T-cell (primary cell): ENCODE measurements around the gene RITA1. TPM values are rescaled to one million over a fixed set of nuclear protein-coding genes. Genes with fewer than 3 reads are reported as not detected.
A peak's percentile ranks its signal among the peaks of the same experiment; 100 is the strongest.

ENCODE experiments used
- ATAC-seq, 4 experiments: fragments of 200-7000 bp in 3 of 4; fragments of 150-1000 bp in 1 of 4; cut with Tn5 transposase; replicated peaks in 1 of 4; 1 replicate in 3 of 4; 2 replicates in 1 of 4; pipeline ENCODE4 v1.10.0; 2021; ENCODE audit warnings: moderate library complexity in 3 of 4, mild to moderate bottlenecking in 2 of 4, moderate number of reproducible peaks in 1 of 4
- CTCF ChIA-PET, 2 donors: fragments of 300-600 bp; sonication (Branson Sonifier 250); formaldehyde crosslinking; loops; one replicate each; lab custom pipeline; 2022; ENCODE audit warnings: antibody characterized with exemption in 2 of 2; lab: Charles Lee
- POLR2A ChIA-PET, 2 donors: fragments of 300-600 bp; sonication (Branson Sonifier 250); formaldehyde crosslinking; loops; one replicate each; lab custom pipeline; 2022; ENCODE audit warnings: antibody characterized with exemption in 2 of 2; lab: Charles Lee
- DNase-seq, 35 experiments: peaks; one replicate each; pipeline versions ENCODE4 v3.0.0 to v3.0.0-alpha.2; 2013 to 2023
- H3K27ac ChIP-seq: one replicate; pipeline ENCODE4 v1.5.1; 2013; ENCODE audit warnings: low read length
- H3K27me3 ChIP-seq, 2 experiments: replicated peaks in 1 of 2; 1 replicate in 1 of 2; 2 replicates in 1 of 2; pipeline versions ENCODE4 v1.6.1 to v1.7.0; 2013; ENCODE audit warnings: low read length in 1 of 2, mixed read lengths in 1 of 2; ENCODE audit not compliant: control insufficient read depth in 2 of 2, insufficient read depth in 2 of 2; ENCODE audit errors: extremely low read depth in 1 of 2
- H3K36me3 ChIP-seq, 2 donors: 1 replicate in 1 of 2; 2 replicates in 1 of 2; pipeline versions ENCODE4 v1.6.1 to v1.7.0; 2013; ENCODE audit warnings: low read length in 1 of 2; ENCODE audit not compliant: control insufficient read depth in 2 of 2, insufficient read depth in 1 of 2; ENCODE audit errors: extremely low read depth in 1 of 2
- H3K4me1 ChIP-seq, 2 experiments: 1 replicate in 1 of 2; 2 replicates in 1 of 2; pipeline versions ENCODE4 v1.6.1 to v1.7.0; 2013; ENCODE audit warnings: low read length in 2 of 2, mixed read lengths in 1 of 2; ENCODE audit not compliant: insufficient read depth in 2 of 2, control insufficient read depth in 1 of 2; ENCODE audit errors: extremely low read depth in 1 of 2
- H3K4me3 ChIP-seq, 2 donors: 1 replicate in 1 of 2; 2 replicates in 1 of 2; pipeline versions ENCODE4 v1.5.1 to v1.7.0; 2013; ENCODE audit warnings: mild to moderate bottlenecking in 2 of 2, low read length in 1 of 2, moderate library complexity in 1 of 2; ENCODE audit not compliant: control insufficient read depth in 1 of 2; ENCODE audit errors: extremely low read depth in 1 of 2
- H3K9me3 ChIP-seq: 2 replicates; pipeline ENCODE4 v1.7.0; 2013
- H3K27ac Mint-ChIP-seq, 2 donors: one replicate each; pipeline ENCODE4 v1.8.0; 2020 to 2021; ENCODE audit warnings: mild to moderate bottlenecking in 2 of 2, mixed read lengths in 2 of 2
- H3K27me3 Mint-ChIP-seq, 2 donors: one replicate each; pipeline ENCODE4 v1.8.0; 2021 to 2022; ENCODE audit warnings: mixed read lengths in 2 of 2
- H3K36me3 Mint-ChIP-seq: one replicate; pipeline ENCODE4 v1.8.0; 2021; ENCODE audit warnings: mixed read lengths
- H3K4me1 Mint-ChIP-seq, 3 donors: one replicate each; pipeline ENCODE4 v1.8.0; 2020 to 2022; ENCODE audit warnings: mixed read lengths in 3 of 3, mild to moderate bottlenecking in 1 of 3
- H3K4me3 Mint-ChIP-seq, 3 donors: one replicate each; pipeline ENCODE4 v1.8.0; 2020 to 2022; ENCODE audit warnings: mild to moderate bottlenecking in 3 of 3, mixed read lengths in 3 of 3, moderate library complexity in 3 of 3
- H3K9me3 Mint-ChIP-seq, 3 donors: one replicate each; pipeline ENCODE4 v1.8.0; 2020 to 2022; ENCODE audit warnings: mixed read lengths in 3 of 3
- WGBS: methylation state at CpG from one replicate; pipeline ENCODE4 v1.1.5; 2013; ENCODE audit warnings: missing lambda C conversion rate; ENCODE audit not compliant: insufficient coverage; 5-methylcytosine and 5-hydroxymethylcytosine counted together
- total RNA-seq, 35 experiments: library from RNA in 6 of 35; stranded (reverse) in 6 of 35; fragments of 120-200 nt in 1 of 35; gene quantifications; one replicate each; pipeline versions ENCODE4 v1.2.1 to v1.2.4 and lab custom pipeline; 2013 to 2026

The RITA1 gene
- total RNA-seq, 5 donors from 2014 or later (not counting 1 experiment from before 2014, with no cell fraction given): 7.8 to 17.8 (median 13.8) TPM

DNA sequence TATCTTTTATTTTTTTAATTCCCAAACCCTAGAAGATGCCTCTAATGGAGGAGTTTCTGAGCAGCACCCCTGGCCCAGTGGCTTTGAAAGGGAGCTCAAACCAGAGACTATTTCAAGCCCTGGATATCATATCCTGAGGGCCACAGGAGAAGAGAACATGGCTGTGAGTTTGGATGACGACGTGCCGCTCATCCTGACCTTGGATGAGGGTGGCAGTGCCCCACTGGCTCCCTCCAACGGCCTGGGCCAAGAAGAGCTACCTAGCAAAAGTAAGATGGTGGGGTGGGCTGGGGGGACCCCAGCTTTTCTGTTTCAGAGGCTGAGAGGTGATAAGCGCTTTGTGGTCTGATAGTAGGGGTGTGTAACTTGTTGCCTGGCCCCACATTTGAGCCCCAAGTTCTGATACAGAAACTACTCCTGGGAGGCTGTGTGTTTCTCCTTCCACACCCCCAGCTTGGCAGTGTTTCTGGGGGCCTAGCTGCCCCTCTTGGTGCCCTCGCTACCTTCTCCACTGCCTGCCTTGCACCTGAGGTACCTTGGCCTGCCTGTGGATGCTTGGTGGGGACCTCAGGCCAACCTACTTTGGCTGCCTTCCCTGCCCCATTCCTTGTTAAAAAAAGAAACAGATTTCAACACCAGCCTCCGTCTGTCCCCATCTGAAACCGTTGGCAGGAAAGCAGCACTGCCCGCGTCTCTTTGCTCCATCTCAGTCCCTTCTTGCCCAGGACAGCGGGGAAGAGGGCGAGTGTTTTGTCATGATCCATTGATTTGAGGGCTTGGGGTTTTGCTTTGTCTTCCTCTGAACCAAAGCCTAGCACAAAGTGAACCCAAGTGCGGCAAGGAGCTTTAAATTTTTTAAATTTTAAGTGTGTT lies 41.4 kb downstream of the RITA1 start:
- peaks cover 27 to 51% of the 10 kb centered on the region in 2 experiments for H3K4me1 ChIP-seq
- H3K36me3 ChIP-seq: peaks cover 5 to 37% of the 10 kb centered on the region in 2 donors
- H3K4me3 Mint-ChIP-seq: no peak overlapping the region
- 94% methylated on average over 9 of the region's 13 CpGs for WGBS
- no peak overlapping the region for H3K27ac ChIP-seq
- ChIA-PET CTCF (no interaction called here), POLR2A (interaction anchor here in 1 of 2 donors (0.6 kb wide), 1 partner anchor 80 kb away, joined by 3 read pairs; no protein-coding TSS in a partner anchor)
- ATAC-seq: no peak
- DNase-seq: no peak
- no peaks in the 10 kb centered on the region for H3K27me3 ChIP-seq
- no peaks in the 10 kb centered on the region for H3K27me3 Mint-ChIP-seq
- H3K4me3 ChIP-seq: no peak overlapping the region
- no peaks in the 10 kb centered on the region for H3K9me3 ChIP-seq
- H3K36me3 Mint-ChIP-seq: peaks cover 27% of the 10 kb centered on the region
- no peak overlapping the region for H3K27ac Mint-ChIP-seq
- H3K4me1 Mint-ChIP-seq: peaks cover 37 to 62% (median 47%) of the 10 kb centered on the region in 3 donors
- H3K9me3 Mint-ChIP-seq: no peaks in the 10 kb centered on the region

DNA sequence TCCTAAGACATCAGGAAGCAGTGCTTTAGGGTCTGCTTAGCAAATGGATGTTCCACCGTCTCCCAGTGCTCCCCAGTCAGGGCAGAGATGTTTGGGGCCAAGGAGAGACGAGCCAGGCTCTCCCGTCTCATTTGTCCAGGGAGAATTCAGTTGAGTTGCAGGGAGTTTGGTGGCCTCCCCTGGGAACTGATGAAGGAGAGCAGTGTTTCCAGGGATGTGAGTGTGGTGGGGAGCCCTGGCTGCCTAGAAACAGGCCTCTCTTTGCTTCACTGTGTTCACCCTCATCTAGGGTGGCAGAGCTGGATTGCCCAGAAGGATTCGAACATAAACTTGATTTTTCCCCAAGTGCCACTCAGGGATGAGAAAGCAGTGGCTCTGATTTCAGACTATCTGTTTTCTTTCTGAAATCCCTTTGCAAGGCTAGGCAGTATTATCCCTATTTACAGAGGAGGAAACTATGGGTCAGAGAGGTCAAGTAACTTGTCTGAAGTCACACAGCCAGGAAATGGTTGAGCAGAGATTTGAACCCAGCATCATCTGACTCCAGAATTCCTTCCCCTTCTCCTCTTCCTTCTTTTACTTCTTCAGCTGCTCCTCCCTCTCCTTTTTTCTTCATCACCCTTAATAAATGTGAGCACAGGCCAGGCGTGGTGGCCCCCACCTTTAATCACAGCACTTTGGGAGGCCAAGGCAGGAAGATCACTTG lies 42.3 kb downstream of the RITA1 start:
- no peaks in the 10 kb centered on the region for H3K27me3 Mint-ChIP-seq
- H3K36me3 ChIP-seq: peaks cover 8 to 46% of the 10 kb centered on the region in 2 donors
- peaks cover 25 to 52% of the 10 kb centered on the region in 2 experiments for H3K4me1 ChIP-seq
- ATAC-seq (no peak), DNase-seq (no peak)
- WGBS: 95% methylated on average over 4 of the region's 5 CpGs
- H3K27me3 ChIP-seq: no peaks in the 10 kb centered on the region
- peaks cover 30% of the 10 kb centered on the region for H3K36me3 Mint-ChIP-seq
- H3K27ac Mint-ChIP-seq: peak overlapping the region; percentile 31 to 72
- no peak overlapping the region for H3K4me3 ChIP-seq
- no peak overlapping the region for H3K4me3 Mint-ChIP-seq
- CTCF ChIA-PET: no interaction called here
- POLR2A ChIA-PET: no interaction called here
- peaks cover 33 to 62% (median 46%) of the 10 kb centered on the region in 3 donors for H3K4me1 Mint-ChIP-seq
- H3K9me3 ChIP-seq: no peaks in the 10 kb centered on the region
- H3K27ac ChIP-seq: no peak overlapping the region
- H3K9me3 Mint-ChIP-seq: no peaks in the 10 kb centered on the region

GRCh38 chr12:113228394-113229028 lies 43.0 kb downstream of the RITA1 start:
- POLR2A ChIA-PET: no interaction called here
- H3K4me3 ChIP-seq: no peak overlapping the region
- peaks cover 27 to 53% of the 10 kb centered on the region in 2 experiments for H3K4me1 ChIP-seq
- H3K36me3 ChIP-seq: peaks cover 8 to 46% of the 10 kb centered on the region in 2 donors
- peak overlapping the region; percentile 57 to 72 for H3K27ac Mint-ChIP-seq
- CTCF ChIA-PET: no interaction called here
- peaks cover 32% of the 10 kb centered on the region for H3K36me3 Mint-ChIP-seq
- no peaks in the 10 kb centered on the region for H3K9me3 ChIP-seq
- ATAC-seq: no peak
- DNase-seq: no peak
- H3K4me3 Mint-ChIP-seq: no peak overlapping the region
- H3K4me1 Mint-ChIP-seq: peaks cover 33 to 62% (median 47%) of the 10 kb centered on the region in 3 donors
- H3K27me3 ChIP-seq: no peaks in the 10 kb centered on the region
- WGBS: 91% methylated on average over 4 of the region's 5 CpGs
- no peaks in the 10 kb centered on the region for H3K27me3 Mint-ChIP-seq
- H3K27ac ChIP-seq: no peak overlapping the region
- no peaks in the 10 kb centered on the region for H3K9me3 Mint-ChIP-seq

GRCh38 chr12:113230315-113231234 lies 45.1 kb downstream of the RITA1 start:
- Histone ChIP-seq H3K9me3 (no peaks in the 10 kb centered on the region), H3K4me1 (peaks cover 23 to 50% of the 10 kb centered on the region in 2 experiments), H3K27me3 (no peaks in the 10 kb centered on the region), H3K4me3 (no peak overlapping the region), H3K36me3 (peaks cover 8 to 46% of the 10 kb centered on the region in 2 donors), H3K27ac (no peak overlapping the region)
- Mint-ChIP-seq H3K27me3 (no peaks in the 10 kb centered on the region), H3K9me3 (no peaks in the 10 kb centered on the region), H3K27ac (peak overlapping the region; percentile 80 to 91), H3K4me3 (peak overlapping the region in 1 of 3 donors; percentile 47), H3K36me3 (peaks cover 38% of the 10 kb centered on the region), H3K4me1 (peaks cover 49 to 64% (median 49%) of the 10 kb centered on the region in 3 donors)
- ChIA-PET POLR2A (no interaction called here), CTCF (interaction anchor here in 1 of 2 donors (0.9 kb wide), 1 partner anchor 182 kb away, joined by 3 read pairs; no protein-coding TSS in a partner anchor)
- ATAC-seq: no peak
- no peak for DNase-seq
- WGBS: 96% methylated on average over 11 of the region's 15 CpGs

GRCh38 chr12:113231235-113232088 lies 45.9 kb downstream of the RITA1 start:
- ATAC-seq (no peak), DNase-seq (no peak)
- peaks cover 39% of the 10 kb centered on the region for H3K36me3 Mint-ChIP-seq
- H3K4me3 ChIP-seq: no peak overlapping the region
- peak overlapping the region in 1 of 3 donors; percentile 87 for H3K4me3 Mint-ChIP-seq
- no peaks in the 10 kb centered on the region for H3K9me3 ChIP-seq
- CTCF ChIA-PET: interaction anchor here in 1 of 2 donors (1.1 to 2.0 kb wide), 2 partner anchors 7 to 34 kb away, joined by 4 to 5 read pairs; no protein-coding TSS in a partner anchor
- H3K27ac ChIP-seq: no peak overlapping the region
- peaks cover 54 to 70% (median 55%) of the 10 kb centered on the region in 3 donors for H3K4me1 Mint-ChIP-seq
- H3K27me3 Mint-ChIP-seq: no peaks in the 10 kb centered on the region
- WGBS: 89% methylated on average over 5 of the region's 8 CpGs
- POLR2A ChIA-PET: interaction anchor here in 1 of 2 donors (0.5 kb wide), 1 partner anchor 104 kb away, joined by 7 read pairs; no protein-coding TSS in a partner anchor
- peak overlapping the region in 1 of 2 donors; percentile 27 for H3K27ac Mint-ChIP-seq
- H3K4me1 ChIP-seq: peaks cover 23 to 50% of the 10 kb centered on the region in 2 experiments
- H3K27me3 ChIP-seq: no peaks in the 10 kb centered on the region
- peaks cover 8 to 50% of the 10 kb centered on the region in 2 donors for H3K36me3 ChIP-seq
- H3K9me3 Mint-ChIP-seq: no peaks in the 10 kb centered on the region
